HG03521 (cell line): ENCODE measurements around the gene CENPO.
A peak's percentile ranks its signal among the peaks of the same experiment; 100 is the strongest.

ENCODE experiments used
- ATAC-seq: cut with Tn5 transposase; IDR thresholded peaks from one replicate; pipeline ENCODE4 v1.9.1; 2021; ENCODE audit warnings: mild to moderate bottlenecking, moderate library complexity; ENCODE audit not compliant: unreplicated experiment

Gene CENPO, protein sequence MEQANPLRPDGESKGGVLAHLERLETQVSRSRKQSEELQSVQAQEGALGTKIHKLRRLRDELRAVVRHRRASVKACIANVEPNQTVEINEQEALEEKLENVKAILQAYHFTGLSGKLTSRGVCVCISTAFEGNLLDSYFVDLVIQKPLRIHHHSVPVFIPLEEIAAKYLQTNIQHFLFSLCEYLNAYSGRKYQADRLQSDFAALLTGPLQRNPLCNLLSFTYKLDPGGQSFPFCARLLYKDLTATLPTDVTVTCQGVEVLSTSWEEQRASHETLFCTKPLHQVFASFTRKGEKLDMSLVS

GRCh38 chr2:24792874-24793760 lies at the start of gene CENPO, which contains the start of gene PTRHD1:
CENPO (plus strand) TSS chr2:24793425; CDS start chr2:24793920, 495 bp downstream.
PTRHD1 (minus strand) TSS chr2:24793391; CDS start chr2:24793377, 14 bp downstream.
- ATAC-seq = peak; percentile 89

- ATAC-seq = no peak
Measured at GRCh38 chr2:24743924-24744323, 49.3 kb upstream of the CENPO start.

GRCh38 chr2:24744356-24744755 lies 48.9 kb upstream of the CENPO start:
- ATAC-seq = no peak

DNA sequence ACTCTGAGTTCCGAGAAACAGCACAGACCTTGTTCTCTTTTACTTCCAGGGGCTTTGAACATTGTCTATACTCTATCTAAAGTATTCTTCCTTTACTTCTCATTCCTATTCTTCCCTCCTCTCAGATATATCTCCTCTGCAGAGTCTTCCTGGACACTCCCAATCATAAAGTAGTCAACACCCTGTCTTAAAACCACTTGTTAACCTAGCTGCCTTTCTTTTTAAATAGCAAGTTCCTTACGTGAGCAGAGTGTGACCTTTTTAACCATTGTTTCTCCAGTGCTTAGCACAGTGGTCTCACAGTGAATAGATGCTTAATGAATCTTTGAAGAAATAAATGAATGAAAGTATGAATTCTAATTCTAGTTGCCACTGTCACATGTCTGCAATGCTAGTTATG lies 47.4 kb upstream of the CENPO start:
- no peak for ATAC-seq

- ATAC-seq = no peak
Measured at GRCh38 chr2:24747299-24747698, 45.9 kb upstream of the CENPO start.

- no peak for ATAC-seq
Measured at GRCh38 chr2:24749069-24749691, 44.0 kb upstream of the CENPO start.

DNA sequence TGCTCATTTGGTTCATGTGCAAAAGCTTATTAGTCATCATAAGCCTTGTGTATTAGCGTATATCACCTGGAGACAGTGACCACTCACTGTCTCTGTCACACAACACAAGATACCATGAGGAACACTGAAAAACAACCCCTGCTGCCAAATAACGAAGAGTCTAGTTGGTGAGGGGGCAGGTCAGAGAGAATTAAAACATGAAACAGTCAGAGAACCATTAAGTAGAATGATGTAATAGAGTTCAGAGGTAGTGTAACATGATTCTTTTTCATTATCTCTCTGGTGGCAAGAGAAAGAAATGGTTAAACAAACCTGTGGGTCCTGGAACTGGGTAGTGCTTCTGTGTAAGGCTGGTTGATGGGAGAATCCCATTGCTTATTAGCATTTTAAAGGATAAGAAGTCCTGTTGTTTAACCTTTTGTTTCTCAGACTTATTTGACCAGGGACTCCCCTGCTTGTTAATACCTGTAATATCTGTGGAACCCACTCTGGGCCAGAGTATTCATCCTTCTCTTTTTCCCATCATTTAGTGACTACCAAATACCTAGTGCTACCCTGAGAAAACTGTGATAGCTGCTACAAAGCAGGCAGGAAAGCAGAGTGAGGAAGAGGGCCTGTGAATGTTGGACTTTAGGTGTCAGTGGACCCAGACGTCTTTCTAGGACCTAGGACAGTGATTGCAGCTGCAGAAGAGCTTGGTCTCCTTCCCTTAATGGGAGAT lies 38.1 kb upstream of the CENPO start:
- no peak for ATAC-seq

GRCh38 chr2:24756789-24757188 lies 36.4 kb upstream of the CENPO start:
- no peak for ATAC-seq

GRCh38 chr2:24761866-24762265 lies 31.4 kb upstream of the CENPO start:
- no peak for ATAC-seq

DNA sequence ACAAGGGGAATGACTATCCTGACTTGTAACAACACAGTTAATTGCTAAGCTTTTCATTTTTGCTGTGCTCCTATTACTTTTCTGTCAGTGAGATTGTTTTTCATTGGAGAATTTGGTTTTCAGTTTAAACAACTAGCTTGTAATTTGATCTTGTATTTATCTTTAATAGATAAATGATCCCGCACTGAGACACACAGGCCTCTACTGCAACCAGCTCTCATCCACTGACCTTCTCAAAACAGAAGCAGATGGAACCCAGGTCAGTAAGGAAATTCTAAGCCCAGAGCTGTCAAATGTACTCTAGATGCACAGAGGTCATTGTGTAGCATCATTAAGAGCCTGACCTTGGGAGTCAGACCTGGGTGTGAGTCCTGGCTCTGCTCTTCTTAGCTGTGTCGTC lies 30.7 kb upstream of the CENPO start:
- no peak for ATAC-seq

DNA sequence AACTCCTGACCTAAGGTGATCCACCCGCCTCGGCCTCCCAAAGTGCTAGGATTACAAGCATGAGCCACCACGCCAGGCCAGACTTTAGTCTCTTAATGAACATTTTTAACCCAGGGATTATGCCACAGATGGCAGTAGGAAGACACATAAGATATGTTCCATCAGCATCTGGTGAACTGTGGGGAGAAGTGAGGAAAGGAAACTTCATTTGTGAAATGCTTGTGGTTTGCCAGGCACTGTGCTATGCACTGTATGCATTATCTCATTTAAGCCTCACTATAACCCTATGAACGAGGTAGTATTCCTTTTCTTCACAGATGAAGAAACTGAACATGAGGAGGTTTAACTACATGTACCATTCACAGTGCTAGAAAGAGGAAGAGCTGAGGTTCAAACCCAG lies 29.4 kb upstream of the CENPO start:
- no peak for ATAC-seq

- ATAC-seq = no peak
Measured at GRCh38 chr2:24766609-24767008, 26.6 kb upstream of the CENPO start.

GRCh38 chr2:24768013-24768412 lies 25.2 kb upstream of the CENPO start:
- no peak for ATAC-seq

DNA sequence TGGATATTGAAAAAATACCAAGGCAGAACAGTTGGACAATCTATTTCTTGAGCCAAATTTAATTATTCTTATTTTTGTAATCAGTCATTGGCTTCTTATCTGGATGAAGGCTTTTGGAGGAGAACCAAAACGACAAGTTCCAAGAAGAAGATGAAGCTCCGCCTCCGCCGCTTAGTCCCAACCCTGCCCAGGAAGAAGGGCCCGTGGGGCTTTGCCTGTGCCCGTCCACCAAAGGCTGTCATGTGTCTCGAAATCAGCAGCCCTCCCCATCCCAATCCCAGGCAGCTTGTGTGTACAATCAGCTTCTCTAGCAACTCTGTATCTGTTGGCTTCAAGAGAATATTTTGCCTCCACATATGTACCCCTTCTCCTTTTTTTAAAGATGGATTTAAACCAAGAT lies 24.6 kb upstream of the CENPO start:
- no peak for ATAC-seq

GRCh38 chr2:24771061-24771460 lies 22.2 kb upstream of the CENPO start:
- ATAC-seq = no peak

- ATAC-seq = no peak
Measured at GRCh38 chr2:24771764-24772586, 21.2 kb upstream of the CENPO start.

GRCh38 chr2:24774373-24774772 lies 18.9 kb upstream of the CENPO start:
- ATAC-seq = no peak

- ATAC-seq = no peak
Measured at GRCh38 chr2:24779116-24779515, 14.1 kb upstream of the CENPO start.

DNA sequence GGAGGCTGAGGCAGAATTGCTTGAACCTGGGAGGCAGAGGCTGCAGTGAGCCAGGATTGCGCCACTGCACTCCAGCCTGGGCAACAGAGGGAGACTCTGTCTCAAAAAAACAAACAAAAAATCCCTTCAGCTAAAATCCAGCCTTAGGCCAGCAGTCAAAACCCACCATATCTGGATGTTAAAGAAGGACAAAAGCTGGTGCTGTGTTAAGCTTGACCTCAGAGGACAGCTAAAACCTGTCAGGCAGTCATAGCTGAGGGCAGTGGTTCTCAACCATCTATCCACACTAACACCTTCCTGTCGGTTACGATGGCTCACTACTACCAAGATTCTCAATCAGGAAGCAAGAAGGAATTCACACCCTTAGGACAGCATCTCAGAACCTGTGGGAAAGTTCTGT lies 9.6 kb upstream of the CENPO start:
- ATAC-seq = no peak

- ATAC-seq = peak; percentile 78
Measured at GRCh38 chr2:24785671-24786321, 7.4 kb upstream of the CENPO start.
